Psoas muscle (tissue), 8 donors: ENCODE data around the gene RIMBP2. TPM values are rescaled to one million over a fixed set of nuclear protein-coding genes. Genes with fewer than 3 reads are reported as not detected.
"Not testable (repeated sequence)": the region's sequence is repeated elsewhere in the genome, so short reads cannot be mapped to it uniquely, and the experiment has no call there.

Experiments used
- ATAC-seq, 4 donors: fragments of 200-7000 bp; cut with Tn5 transposase; one replicate each; pipeline ENCODE4 v1.9.1; 2020; ENCODE audit warnings: moderate library complexity in 3 of 4, mild to moderate bottlenecking in 2 of 4
- DNase-seq, 2 donors: peaks; one replicate each; pipeline ENCODE4 v3.0.0-alpha.2; 2020
- H3K27ac ChIP-seq: fragments of 200-600 bp; one replicate; pipeline ENCODE4 v1.8.0; 2022
- H3K27me3 ChIP-seq, 3 donors: fragments of 200-600 bp in 1 of 3; one replicate each; pipeline versions ENCODE4 v1.6.1 to v1.8.0; 2013 to 2022; ENCODE audit warnings: low read length in 2 of 3, mild to moderate bottlenecking in 2 of 3, moderate library complexity in 1 of 3; ENCODE audit not compliant: insufficient read depth in 3 of 3
- H3K36me3 ChIP-seq, 2 donors: fragments of 200-600 bp in 1 of 2; one replicate each; pipeline versions ENCODE4 v1.6.1 to v1.8.0; 2013 to 2022; ENCODE audit warnings: low read depth in 1 of 2, mild to moderate bottlenecking in 1 of 2, moderate library complexity in 1 of 2; ENCODE audit not compliant: insufficient read depth in 1 of 2
- H3K4me1 ChIP-seq: fragments of 200-600 bp; one replicate; pipeline ENCODE4 v1.8.0; 2022
- H3K4me3 ChIP-seq: fragments of 200-600 bp; one replicate; pipeline ENCODE4 v1.8.0; 2022; ENCODE audit warnings: mild to moderate bottlenecking
- H3K9me3 ChIP-seq: fragments of 200-600 bp; one replicate; pipeline ENCODE4 v1.8.0; 2022
- WGBS, 3 donors: extraction: QIAGEN DNeasy Blood & Tissue Kit; methylation state at CpG; one replicate each; pipeline versions ENCODE4 v1.1.6 to v1.1.7; 2013; 5-methylcytosine and 5-hydroxymethylcytosine counted together
- intact Hi-C, 2 donors: fragments of 100-400 bp; cut with DNase I; formaldehyde crosslinking; loops; one replicate each; pipeline versions ENCODE4 v1.11.0 to v1.14.2; 2022
- polyA plus RNA-seq, 3 donors: library from polyadenylated mRNA; stranded (reverse); fragments of 200-250 nt; gene quantifications; one replicate each; pipeline ENCODE4 v1.2.3, GENCODE V29; 2013
- total RNA-seq, 4 donors: library from RNA; stranded (reverse); fragmentation: NEBNext Ultra II Directional in 2 of 4; extraction: Animal tissue kit (Norgen Biotek cat#: 25700) in 2 of 4; gene quantifications; one replicate each; pipeline versions ENCODE4 v1.2.1 to v1.2.4, GENCODE V29; 2021 to 2023
- TF ChIP-seq, protein P1 (sequence below): fragments of 200-600 bp; IDR thresholded peaks from one replicate; pipeline ENCODE4 v1.8.0; 2022; ENCODE audit warnings: antibody characterized with exemption
- donor health status: healthy with polysubstance abuse.
- donor health status: DM: no; HTN: no; CAD: no; lungs with moderate emphysema.
- donor health status: Bipolar disorder and iron deficiency.
- donor health status: healthy.
- donor health status: DM: yes; HTN: yes; CAD: no.
- donor health status: DM: no; HTN: no; CAD: no.
- donor health status: DM: no; HTN: no; CAD: no.
- donor health status: DM: yes; HTN: yes; CAD: no.

Gene RIMBP2
- total and polyA plus RNA-seq, 7 donors: 0.05 to 1.2 (median 0.21) TPM

DNA sequence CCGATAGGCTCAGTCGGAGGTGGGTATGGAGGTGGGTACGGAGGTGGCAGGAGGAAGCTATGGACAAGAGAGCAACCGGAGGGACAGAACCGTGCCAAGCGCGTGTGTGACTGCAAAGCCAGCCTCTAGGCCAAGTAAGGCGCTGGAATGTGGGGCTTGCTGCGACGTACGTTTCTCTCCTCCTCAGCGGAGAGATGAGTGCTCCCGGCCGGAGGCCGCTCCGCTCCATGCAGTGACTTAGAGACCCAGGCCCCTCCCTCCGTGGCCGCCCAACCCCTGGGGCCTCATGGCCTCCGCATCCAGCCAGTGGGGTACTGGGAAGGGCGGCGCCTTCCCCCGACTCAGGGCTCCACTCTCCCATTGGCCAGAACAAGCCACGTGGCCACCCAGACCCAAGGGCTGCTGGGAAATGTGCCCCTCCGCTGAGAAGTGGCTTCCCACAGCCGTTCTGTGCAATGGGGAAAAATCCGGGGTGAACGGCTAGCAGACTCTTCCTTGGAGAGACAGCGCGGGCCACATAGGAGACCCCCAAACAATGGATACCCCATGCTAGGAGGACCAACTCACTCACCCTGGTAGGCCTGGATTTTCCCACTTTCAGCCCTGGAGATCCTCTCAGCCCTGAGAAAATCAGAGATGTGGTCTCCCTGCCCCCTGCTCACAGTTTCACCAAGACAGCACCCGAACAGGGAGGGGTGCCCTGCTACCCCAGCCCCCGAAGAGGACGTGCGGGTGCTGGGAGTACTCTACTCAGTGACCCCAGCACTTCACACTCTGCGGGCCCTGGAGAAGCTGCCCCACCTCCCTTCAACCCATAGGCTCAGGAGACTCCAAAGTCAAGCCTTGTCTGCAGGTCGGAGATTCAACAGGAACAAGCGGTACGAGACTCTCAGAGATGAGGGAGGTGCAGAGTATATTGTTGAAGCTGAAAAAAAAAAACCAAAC, 66.7 kb downstream of the RIMBP2 start:
- Histone ChIP-seq H3K4me1 (no peaks in the 10 kb centered on the region), H3K27ac (no peak overlapping the region), H3K27me3 (peaks cover 0 to 6% (median 5%) of the 10 kb centered on the region in 3 donors), H3K4me3 (no peak overlapping the region), H3K36me3 (no peaks in the 10 kb centered on the region), H3K9me3 (no peaks in the 10 kb centered on the region)
- DNase-seq: no peak
- intact Hi-C loops: no loop called here
- ATAC-seq: no peak
- TF ChIP-seq, protein P1, sequence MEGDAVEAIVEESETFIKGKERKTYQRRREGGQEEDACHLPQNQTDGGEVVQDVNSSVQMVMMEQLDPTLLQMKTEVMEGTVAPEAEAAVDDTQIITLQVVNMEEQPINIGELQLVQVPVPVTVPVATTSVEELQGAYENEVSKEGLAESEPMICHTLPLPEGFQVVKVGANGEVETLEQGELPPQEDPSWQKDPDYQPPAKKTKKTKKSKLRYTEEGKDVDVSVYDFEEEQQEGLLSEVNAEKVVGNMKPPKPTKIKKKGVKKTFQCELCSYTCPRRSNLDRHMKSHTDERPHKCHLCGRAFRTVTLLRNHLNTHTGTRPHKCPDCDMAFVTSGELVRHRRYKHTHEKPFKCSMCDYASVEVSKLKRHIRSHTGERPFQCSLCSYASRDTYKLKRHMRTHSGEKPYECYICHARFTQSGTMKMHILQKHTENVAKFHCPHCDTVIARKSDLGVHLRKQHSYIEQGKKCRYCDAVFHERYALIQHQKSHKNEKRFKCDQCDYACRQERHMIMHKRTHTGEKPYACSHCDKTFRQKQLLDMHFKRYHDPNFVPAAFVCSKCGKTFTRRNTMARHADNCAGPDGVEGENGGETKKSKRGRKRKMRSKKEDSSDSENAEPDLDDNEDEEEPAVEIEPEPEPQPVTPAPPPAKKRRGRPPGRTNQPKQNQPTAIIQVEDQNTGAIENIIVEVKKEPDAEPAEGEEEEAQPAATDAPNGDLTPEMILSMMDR: no peak
- 89 to 93% (median 92%) methylated on average over 37 of the region's 37 CpGs for WGBS, 3 donors

DNA sequence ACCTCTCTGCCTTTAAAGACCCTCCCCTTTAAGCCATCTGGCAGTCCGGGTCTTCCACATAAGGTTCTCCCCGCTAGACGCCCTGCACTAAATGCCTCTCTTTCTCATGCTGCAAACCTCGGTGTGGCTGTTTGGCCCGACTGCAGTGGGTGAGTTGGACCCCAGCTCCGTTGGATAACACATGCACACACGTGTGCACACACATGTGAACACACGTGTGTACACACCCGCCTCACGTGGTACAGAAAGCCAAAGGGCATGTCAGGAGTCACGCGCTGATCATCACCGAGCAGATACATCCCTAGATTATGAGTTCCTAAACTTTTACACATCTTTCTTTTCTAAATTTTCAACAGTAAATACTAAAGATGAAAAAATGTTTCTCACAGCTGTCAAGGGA, 68.3 kb downstream of the RIMBP2 start:
- ATAC-seq: no peak
- intact Hi-C loops: no loop called here
- DNase-seq: no peak
- Histone ChIP-seq H3K27me3 (peaks cover 0 to 5% (median 5%) of the 10 kb centered on the region in 3 donors), H3K9me3 (no peaks in the 10 kb centered on the region), H3K4me3 (no peak overlapping the region), H3K27ac (no peak overlapping the region), H3K4me1 (no peaks in the 10 kb centered on the region), H3K36me3 (no peaks in the 10 kb centered on the region)
- TF ChIP-seq, protein P1: no peak
- 64 to 68% (median 66%) methylated on average over 13 of the region's 13 CpGs for WGBS, 3 donors

DNA sequence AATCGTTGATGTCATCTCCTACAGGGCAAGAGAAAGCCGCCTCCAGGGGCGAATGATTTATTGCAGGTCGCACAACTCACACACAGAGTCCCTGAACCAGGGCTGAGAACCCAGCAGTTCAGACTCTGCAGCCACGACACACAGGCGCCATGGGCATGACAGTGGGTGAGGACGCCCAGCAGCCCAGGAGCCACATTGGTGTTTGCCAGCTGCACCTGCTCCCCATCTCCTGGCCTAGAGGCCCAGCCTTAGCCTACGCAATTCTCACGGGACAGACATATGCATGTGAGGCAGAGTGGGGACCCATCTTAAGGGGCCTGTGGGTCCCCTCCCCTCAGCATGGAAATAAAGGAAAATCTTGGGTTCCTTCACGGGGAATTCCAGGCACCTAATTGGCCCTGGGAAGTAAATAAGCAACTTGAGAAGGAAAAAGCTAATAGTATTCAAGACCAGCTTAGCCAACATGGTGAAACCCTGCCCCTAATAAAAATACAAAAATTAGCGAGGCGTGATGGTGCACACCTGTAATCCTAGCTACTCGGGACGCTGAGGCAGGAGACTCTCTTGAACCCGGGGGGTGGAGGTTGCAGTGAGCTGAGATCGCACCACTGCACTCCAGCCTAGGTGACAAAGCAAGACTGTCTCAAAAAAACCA, 69.3 kb downstream of the RIMBP2 start:
- Histone ChIP-seq H3K27me3 (peaks cover 0 to 4% (median 3%) of the 10 kb centered on the region in 3 donors), H3K36me3 (no peaks in the 10 kb centered on the region), H3K9me3 (no peaks in the 10 kb centered on the region), H3K4me1 (no peaks in the 10 kb centered on the region), H3K4me3 (no peak overlapping the region), H3K27ac (no peak overlapping the region)
- intact Hi-C loops: no loop called here
- DNase-seq: no peak
- TF ChIP-seq, protein P1: no peak
- WGBS, 3 donors: 74 to 79% (median 76%) methylated on average over 16 of the region's 16 CpGs
- no peak for ATAC-seq

DNA sequence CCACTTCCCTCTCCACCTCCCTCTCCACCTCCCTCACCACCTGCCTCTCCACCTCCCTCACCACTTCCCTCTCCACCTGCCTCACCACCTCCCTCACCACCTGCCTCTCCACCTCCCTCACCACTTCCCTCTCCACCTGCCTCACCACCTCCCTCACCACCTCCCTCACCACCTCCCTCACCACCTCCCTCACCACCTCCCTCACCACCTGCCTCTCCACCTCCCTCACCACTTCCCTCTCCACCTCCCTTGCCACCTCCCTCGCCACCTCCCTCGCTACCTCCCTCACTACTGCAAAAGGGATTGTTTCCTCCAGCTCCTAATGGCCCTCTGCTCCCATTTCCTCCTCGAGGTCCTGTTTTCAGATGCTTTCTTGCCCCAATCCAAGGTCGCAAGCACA, 69.9 kb downstream of the RIMBP2 start:
- H3K4me3 ChIP-seq, ATAC-seq, H3K27ac ChIP-seq, DNase-seq, H3K27me3 ChIP-seq, intact Hi-C loops, H3K36me3 ChIP-seq, H3K4me1 ChIP-seq, H3K9me3 ChIP-seq: not testable (repeated sequence)
- 68 to 69% (median 68%) methylated on average over 4 of the region's 4 CpGs for WGBS, 3 donors

DNA sequence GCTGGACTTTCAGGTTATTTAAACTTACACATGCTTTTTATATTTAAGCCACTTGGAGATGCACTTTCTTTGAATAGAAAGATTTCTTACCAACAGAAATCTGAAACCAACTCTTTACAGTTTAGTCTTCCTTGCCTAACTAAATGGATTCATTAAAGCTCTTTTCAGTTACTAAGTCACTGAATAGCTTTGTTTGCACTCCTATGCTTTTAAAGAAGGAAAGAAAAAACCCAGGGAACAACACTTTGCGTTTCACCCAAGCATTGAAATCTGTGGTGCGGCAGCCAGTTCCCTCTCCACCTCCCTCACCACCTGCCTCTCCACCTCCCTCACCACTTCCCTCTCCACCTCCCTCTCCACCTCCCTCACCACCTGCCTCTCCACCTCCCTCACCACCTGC, 70.3 kb downstream of the RIMBP2 start:
- intact Hi-C loops: no loop called here
- H3K27ac ChIP-seq: no peak overlapping the region
- ATAC-seq (no peak), DNase-seq (no peak)
- H3K4me1 ChIP-seq: no peaks in the 10 kb centered on the region
- H3K36me3 ChIP-seq: no peaks in the 10 kb centered on the region
- H3K27me3 ChIP-seq: peaks cover 0 to 4% (median 0%) of the 10 kb centered on the region in 3 donors
- TF ChIP-seq, protein P1: no peak
- H3K9me3 ChIP-seq: no peaks in the 10 kb centered on the region
- no peak overlapping the region for H3K4me3 ChIP-seq
- 43 to 57% (median 55%) methylated on average over 2 of the region's 2 CpGs for WGBS, 3 donors
